Sigmoid colon (tissue), 4 donors: ENCODE results near the gene WBP1.

Source experiments
- CTCF ChIP-seq, 4 experiments: fragments of 450-650 bp in 3 of 4; fragments of 200-600 bp in 1 of 4; IDR thresholded peaks; one replicate each; pipeline ENCODE4 v1.5.1; 2016 to 2019; ENCODE audit warnings: antibody characterized with exemption in 4 of 4, mild to moderate bottlenecking in 3 of 4, moderate library complexity in 2 of 4
- EP300 ChIP-seq, 4 donors: sonication (generic); formaldehyde crosslinking; IDR thresholded peaks; one replicate each; pipeline ENCODE4 v1.6.1; 2017; ENCODE audit warnings: antibody characterized with exemption in 4 of 4
- POLR2A ChIP-seq, 2 donors: fragments of 450-650 bp; IDR thresholded peaks; one replicate each; pipeline ENCODE4 v1.6.1; 2016; ENCODE audit warnings: antibody characterized with exemption in 2 of 2, mild to moderate bottlenecking in 2 of 2, moderate library complexity in 2 of 2
- POLR2AphosphoS5 ChIP-seq, 4 donors: sonication (generic); formaldehyde crosslinking; IDR thresholded peaks; one replicate each; pipeline ENCODE4 v1.6.1; 2017; ENCODE audit warnings: antibody characterized with exemption in 4 of 4

GRCh38 chr2:74472945-74473258 is 14.7 kb downstream of the WBP1 start:
- no peak for TF ChIP-seq CTCF (IDR thresholded peaks at IDR 0.05)
- no peak for TF ChIP-seq POLR2A (IDR thresholded peaks at IDR 0.05)
- no peak for TF ChIP-seq POLR2AphosphoS5 (IDR thresholded peaks at IDR 0.05)
- no peak for TF ChIP-seq EP300 (IDR thresholded peaks at IDR 0.05)
